Adrenal gland (tissue), 12 donors: ENCODE measurements around the gene TTI1. TPM values are rescaled to one million over a fixed set of nuclear protein-coding genes. Genes with fewer than 3 reads are reported as not detected.

Experiments
- DNase-seq, 7 donors: peaks; one replicate each; pipeline ENCODE4 v3.0.0-alpha.2; 2019 to 2020
- H3K27ac ChIP-seq, 5 donors: fragments of 200-600 bp; sonication (generic) in 4 of 5; 1 replicate in 3 of 5; 2 replicates in 2 of 5; pipeline versions ENCODE4 v1.5.1 to v1.8.0; 2016 to 2020; ENCODE audit warnings: mild to moderate bottlenecking in 1 of 5
- H3K27me3 ChIP-seq: fragments of 200-600 bp; 2 replicates; pipeline ENCODE4 v1.8.0; 2021
- H3K36me3 ChIP-seq, 2 donors: fragments of 200-600 bp; replicated peaks in 1 of 2; 1 replicate in 1 of 2; 2 replicates in 1 of 2; pipeline versions ENCODE4 v1.5.1 to v1.8.0; 2018 to 2022
- H3K4me1 ChIP-seq, 2 donors: fragments of 200-600 bp; replicated peaks in 1 of 2; 1 replicate in 1 of 2; 2 replicates in 1 of 2; pipeline versions ENCODE4 v1.5.1 to v1.8.0; 2018 to 2021
- H3K4me3 ChIP-seq, 4 donors: fragments of 200-600 bp; sonication (generic) in 3 of 4; one replicate each; pipeline ENCODE4 v1.5.1; 2016 to 2018
- H3K9me3 ChIP-seq, 3 donors: fragments of 200-600 bp; sonication (generic) in 1 of 3; replicated peaks in 1 of 3; 1 replicate in 2 of 3; 2 replicates in 1 of 3; pipeline versions ENCODE4 v1.5.1 to v1.8.0; 2016 to 2021
- POLR2A ChIP-seq, 2 donors: fragments of 450-650 bp; IDR thresholded peaks; one replicate each; pipeline ENCODE4 v1.6.1; 2017; ENCODE audit warnings: antibody characterized with exemption in 2 of 2, mild to moderate bottlenecking in 2 of 2, moderate library complexity in 1 of 2
- whole genome bisulfite sequencing, 4 donors: extraction: QIAGEN DNeasy Blood & Tissue Kit in 2 of 4; methylation state at CpG; one replicate each; pipeline versions ENCODE4 v1.1.5 to v1.1.7; 2013 to 2017; 5-methylcytosine and 5-hydroxymethylcytosine counted together
- intact Hi-C, 2 donors: fragments of 100-400 bp; cut with DNase I; formaldehyde crosslinking; loops; one replicate each; pipeline versions ENCODE4 v1.14.1 to v1.15.0; 2022 to 2023
- polyA plus RNA-seq, 3 donors: library from polyadenylated mRNA; stranded (reverse); fragments of 200-250 nt in 2 of 3; fragments of 350-450 nt in 1 of 3; fragmentation: Illumina TruSeq in 1 of 3; extraction: RNeasy Lipid Tissue Mini Kit (QIAGEN cat#74804) in 1 of 3; gene quantifications; one replicate each; pipeline ENCODE4 v1.2.3, GENCODE V29; 2013 to 2014
- total RNA-seq, 9 donors: library from RNA; depleted of rRNA in 4 of 9; stranded (reverse); fragments of >200 nt in 4 of 9; fragments of 120-200 nt in 1 of 9; fragmentation: NEBNext Ultra II Directional in 1 of 9; extraction: Animal tissue kit (Norgen Biotek cat#: 25700) in 1 of 9; gene quantifications; one replicate each; pipeline versions ENCODE4 v1.1.0 to v1.2.4, GENCODE V29; 2013 to 2023
- TF ChIP-seq, protein P1 (sequence below), 6 experiments: fragments of 450-650 bp in 4 of 6; fragments of 200-600 bp in 2 of 6; sonication (generic) in 1 of 6; IDR thresholded peaks; 1 replicate in 5 of 6; 2 replicates in 1 of 6; pipeline versions ENCODE4 v1.5.1 to v1.8.0; 2016 to 2021; ENCODE audit warnings: antibody characterized with exemption in 6 of 6, mild to moderate bottlenecking in 2 of 6, moderate library complexity in 1 of 6
- donor health status: healthy with polysubstance abuse.
- donor health status: Bipolar disorder and iron deficiency.
- donor health status: DM: yes; HTN: yes; CAD: no.
- donor health status: DM: no; HTN: no; CAD: no.
- donor health status: DM: no; HTN: no; CAD: no.
- donor health status: DM: yes; HTN: yes; CAD: no.

TTI1 gene
- total and polyA plus RNA-seq, 12 donors = 12.5 to 28.7 (median 20.0) TPM

GRCh38 chr20:38055294-38055693 lies 22.0 kb upstream of the TTI1 start:
- no peak for TF ChIP-seq POLR2A (IDR thresholded peaks at IDR 0.05)
- 48 to 68% (median 66%) methylated on average over 4 of the region's 4 CpGs for WGBS, 4 donors
- intact Hi-C loops = loop anchor here in 1 of 2 donors (5.0 to 10.0 kb wide), 2 partner anchors 60 to 112 kb away; partner anchors contain the start of gene TGM2
- DNase-seq = no peak
- peaks cover 0 to 34% of the 10 kb centered on the region in 2 donors for H3K36me3 ChIP-seq
- no peak overlapping the region for H3K27ac ChIP-seq
- H3K9me3 ChIP-seq = no peaks in the 10 kb centered on the region
- H3K4me3 ChIP-seq = no peak overlapping the region
- peaks cover 0 to 31% of the 10 kb centered on the region in 2 donors for H3K4me1 ChIP-seq
- no peaks in the 10 kb centered on the region for H3K27me3 ChIP-seq

GRCh38 chr20:38054647-38055046 lies 21.4 kb upstream of the TTI1 start:
- WGBS, 4 donors = 93 to 95% (median 93%) methylated on average over 2 of the region's 2 CpGs
- DNase-seq = no peak
- Histone ChIP-seq H3K27me3 (no peaks in the 10 kb centered on the region), H3K36me3 (peaks cover 0 to 30% of the 10 kb centered on the region in 2 donors), H3K4me3 (no peak overlapping the region), H3K4me1 (peaks cover 0 to 35% of the 10 kb centered on the region in 2 donors), H3K27ac (no peak overlapping the region), H3K9me3 (no peaks in the 10 kb centered on the region)
- intact Hi-C loops = loop anchor here in 1 of 2 donors (5.0 to 10.0 kb wide), 3 partner anchors 60 to 487 kb away; partner anchors contain the start of gene TGM2
- TF ChIP-seq POLR2A (IDR thresholded peaks at IDR 0.05) = no peak
- TF ChIP-seq, protein P1, sequence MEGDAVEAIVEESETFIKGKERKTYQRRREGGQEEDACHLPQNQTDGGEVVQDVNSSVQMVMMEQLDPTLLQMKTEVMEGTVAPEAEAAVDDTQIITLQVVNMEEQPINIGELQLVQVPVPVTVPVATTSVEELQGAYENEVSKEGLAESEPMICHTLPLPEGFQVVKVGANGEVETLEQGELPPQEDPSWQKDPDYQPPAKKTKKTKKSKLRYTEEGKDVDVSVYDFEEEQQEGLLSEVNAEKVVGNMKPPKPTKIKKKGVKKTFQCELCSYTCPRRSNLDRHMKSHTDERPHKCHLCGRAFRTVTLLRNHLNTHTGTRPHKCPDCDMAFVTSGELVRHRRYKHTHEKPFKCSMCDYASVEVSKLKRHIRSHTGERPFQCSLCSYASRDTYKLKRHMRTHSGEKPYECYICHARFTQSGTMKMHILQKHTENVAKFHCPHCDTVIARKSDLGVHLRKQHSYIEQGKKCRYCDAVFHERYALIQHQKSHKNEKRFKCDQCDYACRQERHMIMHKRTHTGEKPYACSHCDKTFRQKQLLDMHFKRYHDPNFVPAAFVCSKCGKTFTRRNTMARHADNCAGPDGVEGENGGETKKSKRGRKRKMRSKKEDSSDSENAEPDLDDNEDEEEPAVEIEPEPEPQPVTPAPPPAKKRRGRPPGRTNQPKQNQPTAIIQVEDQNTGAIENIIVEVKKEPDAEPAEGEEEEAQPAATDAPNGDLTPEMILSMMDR (IDR thresholded peaks at IDR 0.05) = no peak

GRCh38 chr20:38052870-38053269 lies 19.6 kb upstream of the TTI1 start:
- TF ChIP-seq, protein P1 (IDR thresholded peaks at IDR 0.05) = no peak
- no peak for TF ChIP-seq POLR2A (IDR thresholded peaks at IDR 0.05)
- H3K36me3 ChIP-seq = peaks cover 0 to 26% of the 10 kb centered on the region in 2 donors
- DNase-seq = no peak
- peaks cover 0 to 36% of the 10 kb centered on the region in 2 donors for H3K4me1 ChIP-seq
- intact Hi-C loops = loop anchor here in 1 of 2 donors (5.0 to 10.0 kb wide), 2 partner anchors 58 to 486 kb away; no protein-coding TSS in a partner anchor
- H3K27ac ChIP-seq = no peak overlapping the region
- no peaks in the 10 kb centered on the region for H3K9me3 ChIP-seq
- H3K4me3 ChIP-seq = no peak overlapping the region
- WGBS, 4 donors = 85 to 97% (median 91%) methylated on average over 2 of the region's 2 CpGs
- H3K27me3 ChIP-seq = no peaks in the 10 kb centered on the region

- 29 to 55% (median 44%) methylated on average over 1 of the region's 1 CpG for WGBS, 4 donors
- TF ChIP-seq, protein P1 (IDR thresholded peaks at IDR 0.05) = no peak
- no peak for TF ChIP-seq POLR2A (IDR thresholded peaks at IDR 0.05)
- intact Hi-C loops = loop anchor here in 1 of 2 donors (5.0 to 10.0 kb wide), 2 partner anchors 56 to 483 kb away; no protein-coding TSS in a partner anchor
- Histone ChIP-seq H3K4me1 (peaks cover 10 to 48% of the 10 kb centered on the region in 2 donors), H3K27me3 (no peaks in the 10 kb centered on the region), H3K27ac (peak overlapping the region in 1 of 5 donors; percentile 58), H3K36me3 (peaks cover 0 to 20% of the 10 kb centered on the region in 2 donors), H3K9me3 (no peaks in the 10 kb centered on the region), H3K4me3 (no peak overlapping the region)
- no peak for DNase-seq
These were observed 17.4 kb upstream of the TTI1 start for GRCh38 chr20:38050686-38051085.

- H3K27ac ChIP-seq = peak overlapping the region in 1 of 5 donors; percentile 58
- peaks cover 0 to 20% of the 10 kb centered on the region in 2 donors for H3K36me3 ChIP-seq
- peak in 1 of 7 donors; percentile 26 for DNase-seq
- TF ChIP-seq, protein P1 (IDR thresholded peaks at IDR 0.05) = no peak
- TF ChIP-seq POLR2A (IDR thresholded peaks at IDR 0.05) = no peak
- intact Hi-C loops = loop anchor here in 1 of 2 donors (5.0 to 10.0 kb wide), 2 partner anchors 55 to 482 kb away; no protein-coding TSS in a partner anchor
- 56 to 69% (median 65%) methylated on average over 3 of the region's 3 CpGs for WGBS, 4 donors
- no peak overlapping the region for H3K4me3 ChIP-seq
- no peaks in the 10 kb centered on the region for H3K9me3 ChIP-seq
- no peaks in the 10 kb centered on the region for H3K27me3 ChIP-seq
- peaks cover 10 to 42% of the 10 kb centered on the region in 2 donors for H3K4me1 ChIP-seq
These were observed 16.5 kb upstream of the TTI1 start for GRCh38 chr20:38049800-38050199.
